ENCODE results near the gene MTFR1L.

DNA sequence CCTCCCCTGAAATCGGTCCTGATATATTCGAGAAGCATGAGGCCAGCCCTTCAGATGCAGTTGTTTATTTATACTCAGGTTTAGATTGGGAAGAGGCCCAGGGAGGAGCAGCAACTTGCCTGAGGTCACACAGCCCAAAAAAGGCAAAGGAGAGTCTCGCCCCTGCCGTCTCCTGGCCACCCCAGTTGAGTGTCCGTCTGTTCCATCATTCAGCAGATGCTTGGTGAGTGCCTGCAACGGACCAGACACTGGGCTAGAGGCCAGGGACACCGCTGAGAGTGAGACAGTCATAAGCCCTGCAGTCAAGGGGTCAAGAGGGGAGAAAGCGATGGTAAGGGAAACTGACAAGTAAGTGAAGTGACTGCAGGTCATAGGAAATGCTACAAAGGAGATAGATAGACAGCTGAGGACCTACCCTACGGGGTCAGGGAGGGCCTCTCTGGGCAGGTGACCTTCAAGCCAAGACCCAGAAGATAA is 35.1 kb upstream of the MTFR1L start:
- TF ChIP-seq, protein P1, sequence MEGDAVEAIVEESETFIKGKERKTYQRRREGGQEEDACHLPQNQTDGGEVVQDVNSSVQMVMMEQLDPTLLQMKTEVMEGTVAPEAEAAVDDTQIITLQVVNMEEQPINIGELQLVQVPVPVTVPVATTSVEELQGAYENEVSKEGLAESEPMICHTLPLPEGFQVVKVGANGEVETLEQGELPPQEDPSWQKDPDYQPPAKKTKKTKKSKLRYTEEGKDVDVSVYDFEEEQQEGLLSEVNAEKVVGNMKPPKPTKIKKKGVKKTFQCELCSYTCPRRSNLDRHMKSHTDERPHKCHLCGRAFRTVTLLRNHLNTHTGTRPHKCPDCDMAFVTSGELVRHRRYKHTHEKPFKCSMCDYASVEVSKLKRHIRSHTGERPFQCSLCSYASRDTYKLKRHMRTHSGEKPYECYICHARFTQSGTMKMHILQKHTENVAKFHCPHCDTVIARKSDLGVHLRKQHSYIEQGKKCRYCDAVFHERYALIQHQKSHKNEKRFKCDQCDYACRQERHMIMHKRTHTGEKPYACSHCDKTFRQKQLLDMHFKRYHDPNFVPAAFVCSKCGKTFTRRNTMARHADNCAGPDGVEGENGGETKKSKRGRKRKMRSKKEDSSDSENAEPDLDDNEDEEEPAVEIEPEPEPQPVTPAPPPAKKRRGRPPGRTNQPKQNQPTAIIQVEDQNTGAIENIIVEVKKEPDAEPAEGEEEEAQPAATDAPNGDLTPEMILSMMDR (conservative IDR thresholded peaks at IDR 0.05 in 1 of 2, IDR thresholded peaks at IDR 0.05 in 1 of 2; ENCODE audit: low read depth in 1 of 2, low read length in 2 of 2): no peak
- TF ChIP-seq EZH2 (IDR thresholded peaks at IDR 0.05; ENCODE audit: low read length, missing control alignments): no peak
